ENCODE results near the gene SMURF1. TPM values are rescaled to one million over a fixed set of nuclear protein-coding genes. Genes with fewer than 3 reads are reported as not detected.

SMURF1 gene
- total and polyA plus RNA-seq, 2 of the 8 experiments (the other 6 are each of a cell fraction or from before 2014, with no cell fraction given) = 9.6 to 24.5 TPM

GRCh38 chr7:99028261-99028973 is 115.5 kb downstream of the SMURF1 start:
- 94% methylated on average over 25 of the region's 27 CpGs; no CpG with 5 or more reads in 1 of the 2 experiments for WGBS, 2 experiments (ENCODE audit: extremely low coverage in 1 of 2, insufficient coverage in 1 of 2, insufficient read length in 1 of 2, insufficient replicate concordance in 2 of 2, low coverage in 1 of 2, low lambda C conversion rate in 2 of 2, missing lambda C conversion rate in 1 of 2)
- peaks cover 20 to 51% (median 33%) of the 10 kb centered on the region in 4 experiments for H3K36me3 ChIP-seq (ENCODE audit: control insufficient read depth in 2 of 4, insufficient read depth in 4 of 4, low read length in 3 of 4)
- no peaks in the 10 kb centered on the region; the same call in 1 of the 2 replicates for H3K79me1 ChIP-seq (ENCODE audit: low read depth, low read length)
- no peak overlapping the region for H4K91ac ChIP-seq (replicated peaks; ENCODE audit: insufficient read length, low read length)
- H3K23ac ChIP-seq (ENCODE audit: insufficient read length) = no peak overlapping the region
- H3K9me3 ChIP-seq (ENCODE audit: insufficient read depth in 2 of 2, low read depth in 1 of 2, low read length in 1 of 2) = no peaks in the 10 kb centered on the region
- H3K79me2 ChIP-seq (ENCODE audit: control insufficient read depth in 1 of 2, insufficient read depth in 2 of 2, low read length in 2 of 2) = no peaks in the 10 kb centered on the region
- H3K27ac ChIP-seq (ENCODE audit: low read depth, low read length) = no peak overlapping the region
- FAIRE-seq (no peak), DNase-seq (ENCODE audit: low read depth in 1 of 2, low spot score in 2 of 2) (no peak)
- no peaks in the 10 kb centered on the region for H3K27me3 ChIP-seq (replicated peaks in 1 of 4; ENCODE audit: control insufficient read depth in 3 of 4, extremely low read depth in 1 of 4, insufficient read depth in 3 of 4, low read length in 3 of 4)
- H4K20me1 ChIP-seq (replicated peaks in 1 of 2; ENCODE audit: control insufficient read depth in 1 of 2, insufficient read depth in 2 of 2, low read length in 2 of 2) = peaks cover 0 to 3% of the 10 kb centered on the region in 2 experiments
- H2BK120ac ChIP-seq (replicated peaks; ENCODE audit: low read depth, low read length) = no peak overlapping the region
- H2AFZ ChIP-seq (ENCODE audit: low read length) = no peak overlapping the region
- POLR2A ChIA-PET (ENCODE audit: partially characterized antibody) = interaction anchor here (0.9 to 1.5 kb wide), 2 partner anchors 9 to 12 kb away, joined by 3 read pairs; no protein-coding TSS in a partner anchor
- H3K4ac ChIP-seq (replicated peaks; ENCODE audit: insufficient read length, low read depth, low read length) = no peak overlapping the region
- no peak overlapping the region for H3K4me3 ChIP-seq (ENCODE audit: extremely low read depth in 1 of 4, insufficient read depth in 2 of 4, low read depth in 3 of 4, low read length in 4 of 4)
- no peak overlapping the region for H2BK15ac ChIP-seq (ENCODE audit: low read length)
- H2BK5ac ChIP-seq (ENCODE audit: low read depth, low read length) = no peak overlapping the region; the same call in 1 of the 2 replicates
- no peak overlapping the region for H3K14ac ChIP-seq (ENCODE audit: insufficient read length)
- 0 out of 7 replicates have a peak, but pooled peaks cover 0 to 3% (median 0%) of the 10 kb centered on the region in 4 experiments for H3K4me1 ChIP-seq (replicated peaks in 1 of 4; ENCODE audit: control insufficient read depth in 3 of 4, insufficient read depth in 4 of 4, low read length in 3 of 4)
- H3K18ac ChIP-seq (ENCODE audit: extremely low read depth, low read length) = no peak overlapping the region
- H4K8ac ChIP-seq (ENCODE audit: extremely low read depth, insufficient read depth, low read length) = peak overlapping the region; percentile 4; the same call in 1 of the 2 replicates
- H4K5ac ChIP-seq (ENCODE audit: insufficient read length, low read depth, low read length) = no peak overlapping the region
- H3K23me2 ChIP-seq (ENCODE audit: low read depth, low read length) = no peaks in the 10 kb centered on the region
- H3K56ac ChIP-seq (replicated peaks; ENCODE audit: insufficient read length, low read depth, low read length) = no peak overlapping the region
- H2BK12ac ChIP-seq (ENCODE audit: low read depth, low read length) = no peak overlapping the region
- CTCF ChIA-PET (ENCODE audit: partially characterized antibody) = interaction anchor here (0.6 to 2.2 kb wide), 3 partner anchors 9 to 200 kb away, joined by 3 to 12 read pairs (median 4); no protein-coding TSS in a partner anchor
- no peak overlapping the region for H2BK20ac ChIP-seq (ENCODE audit: low read length)
- H3K4me2 ChIP-seq (ENCODE audit: insufficient read depth in 1 of 2, low read depth in 2 of 2, low read length in 2 of 2) = no peak overlapping the region
- H3K9ac ChIP-seq (replicated peaks in 1 of 4; ENCODE audit: extremely low read depth in 1 of 4, low read depth in 3 of 4, low read length in 3 of 4) = no peak overlapping the region
- H2AK5ac ChIP-seq (ENCODE audit: low read depth, low read length) = no peak overlapping the region
- no peak for TF ChIP-seq ATF2 (IDR thresholded peaks at IDR 0.05; ENCODE audit: low read length)
- no peak for TF ChIP-seq SP1 (IDR thresholded peaks at IDR 0.05; ENCODE audit: low read depth, low read length)
- TF ChIP-seq USF2 (IDR thresholded peaks at IDR 0.05; ENCODE audit: low read length) = no peak
- no peak for TF ChIP-seq ASH2L (IDR thresholded peaks at IDR 0.05; ENCODE audit: low read length)
- no peak for TF ChIP-seq POLR2AphosphoS5 (IDR thresholded peaks at IDR 0.05; ENCODE audit: low read depth, low read length)
- TF ChIP-seq JUND (IDR thresholded peaks at IDR 0.05; ENCODE audit: low read length) = no peak
- no peak for TF ChIP-seq CHD2 (IDR thresholded peaks at IDR 0.05; ENCODE audit: low read length)

Data from H1 (cell line).